ENCODE data around the gene NAALADL2.

Gene NAALADL2

GRCh38 chr3:175246766-175247165 lies 387.6 kb downstream of the NAALADL2 start:
- no peak for DNase-seq

GRCh38 chr3:175247629-175248028 lies 388.5 kb downstream of the NAALADL2 start:
- Histone ChIP-seq H3K4me3 (ENCODE audit: low read depth, low read length) (no peak overlapping the region), H3K36me3 (replicated peaks) (no peaks in the 10 kb centered on the region), H3K27ac (no peak overlapping the region), H3K27me3 (replicated peaks) (no peaks in the 10 kb centered on the region)
- DNase-seq: no peak
- in situ Hi-C loops (cut with HindIII; ENCODE audit: low pct_ligation_motif_present, low sequenced_read_pairs): no loop called here
- no peak for TF ChIP-seq CTCF (IDR thresholded peaks at IDR 0.05; ENCODE audit: low read depth, low read length, missing control alignments)

More at GRCh38 chr3:175246766-175247165, 387.6 kb downstream of the NAALADL2 start:
- Histone ChIP-seq H3K27me3 (replicated peaks) (no peaks in the 10 kb centered on the region), H3K27ac (no peak overlapping the region), H3K36me3 (replicated peaks) (no peaks in the 10 kb centered on the region), H3K4me3 (ENCODE audit: low read depth, low read length) (no peak overlapping the region)
- in situ Hi-C loops (cut with HindIII; ENCODE audit: low pct_ligation_motif_present, low sequenced_read_pairs): no loop called here
- TF ChIP-seq CTCF (IDR thresholded peaks at IDR 0.05; ENCODE audit: low read depth, low read length, missing control alignments): no peak

- no peak for DNase-seq
- in situ Hi-C loops (cut with HindIII; ENCODE audit: low pct_ligation_motif_present, low sequenced_read_pairs): no loop called here
- no peak for TF ChIP-seq CTCF (IDR thresholded peaks at IDR 0.05; ENCODE audit: low read depth, low read length, missing control alignments)
- Histone ChIP-seq H3K27ac (no peak overlapping the region), H3K27me3 (replicated peaks) (no peaks in the 10 kb centered on the region), H3K36me3 (replicated peaks) (no peaks in the 10 kb centered on the region), H3K4me3 (ENCODE audit: low read depth, low read length) (no peak overlapping the region)
These were observed 389.7 kb downstream of the NAALADL2 start for GRCh38 chr3:175248832-175249231.

- no peaks in the 10 kb centered on the region for H3K27me3 ChIP-seq (replicated peaks)
- no peak overlapping the region for H3K4me3 ChIP-seq (ENCODE audit: low read depth, low read length)
- H3K27ac ChIP-seq: no peak overlapping the region
- DNase-seq: peak; percentile 42
- H3K36me3 ChIP-seq (replicated peaks): no peaks in the 10 kb centered on the region
- in situ Hi-C loops (cut with HindIII; ENCODE audit: low pct_ligation_motif_present, low sequenced_read_pairs): no loop called here
- TF ChIP-seq CTCF (IDR thresholded peaks at IDR 0.05; ENCODE audit: low read depth, low read length, missing control alignments): no peak
These were observed 396.6 kb downstream of the NAALADL2 start for GRCh38 chr3:175255698-175256097.

- in situ Hi-C loops (cut with HindIII; ENCODE audit: low pct_ligation_motif_present, low sequenced_read_pairs): no loop called here
- no peaks in the 10 kb centered on the region for H3K36me3 ChIP-seq (replicated peaks)
- no peaks in the 10 kb centered on the region for H3K27me3 ChIP-seq (replicated peaks)
- H3K27ac ChIP-seq: no peak overlapping the region
- no peak for DNase-seq
- H3K4me3 ChIP-seq (ENCODE audit: low read depth, low read length): no peak overlapping the region
- no peak for TF ChIP-seq CTCF (IDR thresholded peaks at IDR 0.05; ENCODE audit: low read depth, low read length, missing control alignments)
These were observed 398.0 kb downstream of the NAALADL2 start for GRCh38 chr3:175257123-175257522.

GRCh38 chr3:175258763-175259162 lies 399.6 kb downstream of the NAALADL2 start:
- Histone ChIP-seq H3K4me3 (ENCODE audit: low read depth, low read length) (no peak overlapping the region), H3K27ac (peak overlapping the region; percentile 74), H3K36me3 (replicated peaks) (no peaks in the 10 kb centered on the region), H3K27me3 (replicated peaks) (no peaks in the 10 kb centered on the region)
- peak; percentile 90 for DNase-seq
- no peak for TF ChIP-seq CTCF (IDR thresholded peaks at IDR 0.05; ENCODE audit: low read depth, low read length, missing control alignments)
- in situ Hi-C loops (cut with HindIII; ENCODE audit: low pct_ligation_motif_present, low sequenced_read_pairs): no loop called here
